ENCODE measurements around the gene SLC25A21. TPM values are rescaled to one million over a fixed set of nuclear protein-coding genes. Genes with fewer than 3 reads are reported as not detected.

Gene SLC25A21
- total RNA-seq, 4 donors from 2014 or later, result 0.82 to 11.1 TPM; not detected in 2

DNA sequence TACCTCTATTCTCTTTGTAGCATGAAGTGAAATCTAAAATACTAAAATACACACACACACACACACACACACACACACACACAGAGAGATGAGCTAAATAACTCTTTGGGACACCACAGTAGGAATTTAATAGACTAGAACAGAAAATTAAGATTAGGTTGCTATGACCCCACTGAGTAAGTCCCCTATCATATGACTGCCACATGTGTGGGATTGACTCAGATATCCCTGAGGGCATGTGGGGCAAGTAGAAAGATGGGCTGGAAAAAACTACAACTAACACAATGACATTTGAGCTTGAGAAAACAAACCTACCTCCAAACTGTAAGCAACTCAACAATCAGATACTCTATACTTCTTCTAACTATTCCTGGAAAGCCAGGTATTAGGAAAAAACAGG is 27.0 kb downstream of the SLC25A21 start:
- Histone ChIP-seq H3K27me3 (no peaks in the 10 kb centered on the region), H3K4me1 (peaks cover 0 to 2% (median 0%) of the 10 kb centered on the region in 4 donors), H3K4me3 (no peak overlapping the region), H3K36me3 (no peaks in the 10 kb centered on the region), H3K27ac (no peak overlapping the region), H3K9me3 (no peaks in the 10 kb centered on the region)
- intact Hi-C loops (cut with DNase I; ENCODE audit: low total_unique reads) (no loop called here), in situ Hi-C loops (cut with MboI; ENCODE audit: low pct_ligation_motif_present in 1 of 4, low pct_unique_long_range_greater_than_20kb in 1 of 4, low sequenced_read_pairs in 3 of 4) (no loop called here)
- TF ChIP-seq POLR2A (IDR thresholded peaks at IDR 0.05) (no peak), POLR2AphosphoS5 (IDR thresholded peaks at IDR 0.05) (no peak)
- TF ChIP-seq, protein P1, sequence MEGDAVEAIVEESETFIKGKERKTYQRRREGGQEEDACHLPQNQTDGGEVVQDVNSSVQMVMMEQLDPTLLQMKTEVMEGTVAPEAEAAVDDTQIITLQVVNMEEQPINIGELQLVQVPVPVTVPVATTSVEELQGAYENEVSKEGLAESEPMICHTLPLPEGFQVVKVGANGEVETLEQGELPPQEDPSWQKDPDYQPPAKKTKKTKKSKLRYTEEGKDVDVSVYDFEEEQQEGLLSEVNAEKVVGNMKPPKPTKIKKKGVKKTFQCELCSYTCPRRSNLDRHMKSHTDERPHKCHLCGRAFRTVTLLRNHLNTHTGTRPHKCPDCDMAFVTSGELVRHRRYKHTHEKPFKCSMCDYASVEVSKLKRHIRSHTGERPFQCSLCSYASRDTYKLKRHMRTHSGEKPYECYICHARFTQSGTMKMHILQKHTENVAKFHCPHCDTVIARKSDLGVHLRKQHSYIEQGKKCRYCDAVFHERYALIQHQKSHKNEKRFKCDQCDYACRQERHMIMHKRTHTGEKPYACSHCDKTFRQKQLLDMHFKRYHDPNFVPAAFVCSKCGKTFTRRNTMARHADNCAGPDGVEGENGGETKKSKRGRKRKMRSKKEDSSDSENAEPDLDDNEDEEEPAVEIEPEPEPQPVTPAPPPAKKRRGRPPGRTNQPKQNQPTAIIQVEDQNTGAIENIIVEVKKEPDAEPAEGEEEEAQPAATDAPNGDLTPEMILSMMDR (IDR thresholded peaks at IDR 0.05), result no peak
- DNase-seq, result no peak

DNA sequence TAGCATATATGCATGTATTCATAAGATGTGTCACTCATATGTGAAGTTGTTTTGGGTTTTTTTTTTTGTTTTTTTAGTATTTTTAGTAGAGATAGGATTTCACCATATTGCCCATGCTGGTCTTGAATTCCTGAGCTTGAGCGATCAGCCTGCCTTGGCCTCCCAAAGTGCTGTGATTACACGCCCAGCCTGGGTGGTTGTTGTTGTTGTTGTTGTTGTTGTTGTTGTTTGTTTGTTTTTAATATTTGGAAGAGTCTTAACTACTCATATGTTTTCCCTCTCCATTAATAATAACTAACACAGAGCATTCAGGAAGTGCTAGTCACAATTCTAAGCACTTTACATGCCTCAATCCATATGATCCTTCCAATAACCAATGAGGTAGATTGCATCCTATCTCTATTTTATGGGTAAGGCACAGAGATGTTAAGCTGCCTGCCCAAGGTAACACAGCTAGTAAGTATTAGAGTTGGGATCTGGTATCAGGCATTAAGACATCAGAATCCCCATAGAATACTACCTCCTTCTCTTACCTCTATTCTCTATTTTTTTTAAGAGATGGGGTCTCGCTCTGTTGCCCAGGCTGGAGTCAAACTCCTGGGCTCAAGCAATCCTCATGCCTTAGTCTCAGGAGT is 27.6 kb downstream of the SLC25A21 start:
- DNase-seq, result no peak
- H3K4me1 ChIP-seq, result no peaks in the 10 kb centered on the region
- H3K36me3 ChIP-seq, result no peaks in the 10 kb centered on the region
- no peak for TF ChIP-seq POLR2AphosphoS5 (IDR thresholded peaks at IDR 0.05)
- TF ChIP-seq, protein P1 (IDR thresholded peaks at IDR 0.05), result no peak
- no peaks in the 10 kb centered on the region for H3K9me3 ChIP-seq
- H3K27ac ChIP-seq, result no peak overlapping the region
- WGBS, 2 donors (ENCODE audit: low coverage in 1 of 2), result 84 to 89% methylated on average over 3 of the region's 3 CpGs
- intact Hi-C loops (cut with DNase I; ENCODE audit: low total_unique reads), result no loop called here
- in situ Hi-C loops (cut with MboI; ENCODE audit: low pct_ligation_motif_present in 1 of 4, low pct_unique_long_range_greater_than_20kb in 1 of 4, low sequenced_read_pairs in 3 of 4), result no loop called here
- H3K27me3 ChIP-seq, result no peaks in the 10 kb centered on the region
- no peak overlapping the region for H3K4me3 ChIP-seq

DNA sequence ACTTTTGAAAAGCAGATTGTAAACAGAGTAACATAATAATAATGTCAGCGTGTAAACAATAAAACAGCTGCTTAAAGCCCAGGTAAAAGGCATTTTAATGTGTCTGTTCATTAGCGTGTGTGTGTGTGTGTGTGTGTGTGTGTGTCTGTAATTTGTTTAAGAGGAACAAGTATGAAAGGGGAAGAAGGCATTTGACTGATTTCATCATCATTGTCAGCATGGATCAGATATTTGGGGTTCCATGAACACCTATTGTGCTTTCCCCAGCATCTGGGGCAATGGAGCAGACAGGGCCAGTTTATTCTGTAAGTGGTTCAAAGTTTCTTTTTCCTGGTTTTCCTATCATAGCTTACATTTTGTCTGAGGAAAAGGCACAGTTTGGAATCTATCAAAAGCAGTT is 28.9 kb downstream of the SLC25A21 start:
- no peaks in the 10 kb centered on the region for H3K9me3 ChIP-seq
- no peak for TF ChIP-seq POLR2AphosphoS5 (IDR thresholded peaks at IDR 0.05)
- TF ChIP-seq, protein P1 (IDR thresholded peaks at IDR 0.05), result no peak
- TF ChIP-seq POLR2A (IDR thresholded peaks at IDR 0.05), result no peak
- TF ChIP-seq EP300 (IDR thresholded peaks at IDR 0.05; ENCODE audit: low read depth), result no peak
- H3K36me3 ChIP-seq, result no peaks in the 10 kb centered on the region
- 62 to 79% methylated on average over 2 of the region's 2 CpGs for WGBS, 2 donors (ENCODE audit: low coverage in 1 of 2)
- intact Hi-C loops (cut with DNase I; ENCODE audit: low total_unique reads), result no loop called here
- in situ Hi-C loops (cut with MboI; ENCODE audit: low pct_ligation_motif_present in 1 of 4, low pct_unique_long_range_greater_than_20kb in 1 of 4, low sequenced_read_pairs in 3 of 4), result no loop called here
- no peak for DNase-seq
- H3K4me3 ChIP-seq, result no peak overlapping the region
- no peak overlapping the region for H3K27ac ChIP-seq
- H3K4me1 ChIP-seq, result no peaks in the 10 kb centered on the region
- no peaks in the 10 kb centered on the region for H3K27me3 ChIP-seq

- H3K4me1 ChIP-seq, result no peaks in the 10 kb centered on the region
- no peak for TF ChIP-seq EP300 (IDR thresholded peaks at IDR 0.05; ENCODE audit: low read depth)
- no peak for TF ChIP-seq POLR2AphosphoS5 (IDR thresholded peaks at IDR 0.05)
- TF ChIP-seq POLR2A (IDR thresholded peaks at IDR 0.05), result no peak
- TF ChIP-seq, protein P1 (IDR thresholded peaks at IDR 0.05), result no peak
- no peaks in the 10 kb centered on the region for H3K27me3 ChIP-seq
- DNase-seq, result no peak
- H3K27ac ChIP-seq, result no peak overlapping the region
- H3K36me3 ChIP-seq, result no peaks in the 10 kb centered on the region
- 52 to 74% methylated on average over 3 of the region's 3 CpGs for WGBS, 2 donors (ENCODE audit: low coverage in 1 of 2)
- intact Hi-C loops (cut with DNase I; ENCODE audit: low total_unique reads) (no loop called here), in situ Hi-C loops (cut with MboI; ENCODE audit: low pct_ligation_motif_present in 1 of 4, low pct_unique_long_range_greater_than_20kb in 1 of 4, low sequenced_read_pairs in 3 of 4) (no loop called here)
- no peak overlapping the region for H3K4me3 ChIP-seq
- no peaks in the 10 kb centered on the region for H3K9me3 ChIP-seq
Measured at GRCh38 chr14:37142835-37143401, 29.5 kb downstream of the SLC25A21 start.
